MV-4-11 (cell line): ENCODE results near the gene CYP4F3.
"Not testable (repeated sequence)": the region's sequence is repeated elsewhere in the genome, so short reads cannot be mapped to it uniquely, and the experiment has no call there.

Experiments
- DNase-seq: peaks from one replicate; lab custom pipeline; 2025; lab: John Stamatoyannopoulos, UW

CYP4F3 gene

GRCh38 chr19:15631817-15632216 lies 8.9 kb upstream of the CYP4F3 start:
- peak; percentile 38 for DNase-seq

DNA sequence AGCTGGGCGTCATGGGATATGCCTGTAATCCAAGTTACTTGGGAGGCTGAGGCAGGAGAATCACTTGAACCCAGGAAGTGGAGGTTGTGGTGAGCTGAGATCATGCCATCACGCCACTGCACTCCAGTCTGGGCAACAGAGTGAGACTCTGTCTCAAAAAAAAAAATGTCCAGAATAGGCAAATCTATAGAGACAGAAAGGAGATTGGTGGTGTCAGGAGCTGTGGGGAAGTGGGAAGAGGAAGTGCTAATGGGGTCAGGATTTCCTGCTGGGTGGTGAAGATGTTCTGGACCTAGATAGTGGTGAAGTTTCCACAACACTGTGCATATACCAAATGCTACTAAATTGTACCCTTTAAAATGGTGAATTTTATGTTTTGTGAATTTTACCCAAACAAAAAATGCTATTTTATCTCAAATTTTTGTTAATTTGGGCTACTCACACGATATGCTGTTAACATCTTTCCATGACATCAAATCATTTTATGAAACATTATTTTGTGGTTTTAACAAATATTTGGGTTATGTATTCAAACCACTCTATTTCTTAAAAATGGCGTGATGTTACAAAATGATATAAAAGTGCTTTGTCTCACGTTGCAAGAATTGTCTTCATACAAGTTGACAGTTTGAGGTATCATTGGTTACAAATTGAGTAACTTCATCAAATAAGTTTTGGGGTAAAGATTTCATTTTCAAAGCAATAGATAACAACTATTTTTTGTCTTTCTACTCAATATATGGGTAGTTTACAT lies 7.4 kb upstream of the CYP4F3 start:
- DNase-seq = peak; percentile 90

DNA sequence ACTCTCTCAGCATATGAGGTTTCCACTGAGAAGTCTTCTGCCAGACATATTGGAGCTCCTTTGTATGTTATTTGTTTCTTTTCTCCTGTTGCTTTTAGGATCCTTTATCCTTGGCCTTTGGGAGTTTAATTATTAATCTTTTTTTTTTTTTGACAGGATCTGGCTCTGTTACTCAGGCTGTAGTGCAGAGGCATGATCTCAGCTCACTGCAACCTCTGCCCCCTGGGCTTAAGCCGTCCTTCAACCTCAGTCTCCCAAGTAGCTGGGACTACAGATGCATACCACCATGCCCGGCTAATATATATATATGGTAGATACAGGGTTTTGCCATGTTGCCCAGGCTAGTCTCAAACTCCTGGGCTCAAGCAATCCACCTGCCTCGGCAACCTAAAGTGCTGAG lies 6.6 kb upstream of the CYP4F3 start:
- DNase-seq = no peak

DNA sequence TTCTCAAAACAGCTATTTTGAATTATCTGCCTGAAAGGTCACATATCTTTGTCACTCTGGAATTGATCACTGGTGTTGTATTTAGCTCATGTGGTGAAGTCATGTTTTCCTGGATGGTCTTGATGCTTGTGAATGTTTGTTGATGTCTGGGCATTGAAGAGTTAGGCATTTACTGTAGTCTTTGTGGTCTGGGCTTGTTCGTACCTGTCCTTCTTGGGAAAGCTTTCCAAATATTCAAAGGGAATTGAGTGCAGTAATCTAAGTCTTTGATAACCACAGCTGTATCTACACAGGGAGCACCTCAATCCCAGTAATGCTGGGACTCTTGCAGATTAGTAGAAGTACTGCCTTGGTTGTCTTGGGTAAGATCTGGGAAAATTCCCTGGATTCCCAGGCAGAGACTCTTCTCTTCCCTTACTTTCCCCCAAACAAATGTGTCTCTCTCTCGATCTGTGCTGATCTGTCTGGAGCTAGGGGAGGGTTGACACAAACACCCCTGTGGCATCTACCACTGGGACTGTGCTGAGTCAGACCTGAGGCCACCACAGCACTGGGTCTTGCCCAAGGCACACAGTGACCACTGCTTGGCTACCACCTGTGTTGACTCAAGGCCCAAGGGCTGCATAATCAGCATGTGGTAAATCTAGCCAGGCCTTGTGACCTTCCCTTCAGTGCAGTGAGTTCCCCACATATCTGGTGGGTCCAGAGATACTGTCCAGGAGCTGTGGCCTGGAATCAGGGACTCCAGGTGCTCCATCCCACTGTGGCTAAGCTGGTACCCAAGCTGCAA lies 5.5 kb upstream of the CYP4F3 start:
- DNase-seq = no peak

GRCh38 chr19:15636026-15636425 lies 4.7 kb upstream of the CYP4F3 start:
- no peak for DNase-seq

DNA sequence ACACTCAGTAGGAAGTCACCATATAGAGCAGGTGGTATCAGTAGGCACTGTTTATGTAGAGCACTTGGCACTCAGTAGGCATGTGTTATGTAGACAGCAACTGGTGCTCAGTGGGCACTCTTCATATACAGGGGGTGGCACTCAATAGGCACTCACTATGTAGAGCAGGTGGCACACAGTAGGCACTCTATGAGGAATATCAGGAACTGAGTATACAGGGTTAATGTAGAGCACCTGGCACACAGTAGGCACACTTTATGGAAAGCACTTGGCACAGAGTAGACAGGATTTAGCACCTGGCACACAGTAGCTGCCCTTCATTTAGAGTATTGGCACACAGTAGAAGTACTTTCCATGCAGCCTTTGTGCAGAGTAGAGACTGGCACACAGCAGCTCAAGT lies 1.1 kb upstream of the CYP4F3 start:
- no peak for DNase-seq

DNA sequence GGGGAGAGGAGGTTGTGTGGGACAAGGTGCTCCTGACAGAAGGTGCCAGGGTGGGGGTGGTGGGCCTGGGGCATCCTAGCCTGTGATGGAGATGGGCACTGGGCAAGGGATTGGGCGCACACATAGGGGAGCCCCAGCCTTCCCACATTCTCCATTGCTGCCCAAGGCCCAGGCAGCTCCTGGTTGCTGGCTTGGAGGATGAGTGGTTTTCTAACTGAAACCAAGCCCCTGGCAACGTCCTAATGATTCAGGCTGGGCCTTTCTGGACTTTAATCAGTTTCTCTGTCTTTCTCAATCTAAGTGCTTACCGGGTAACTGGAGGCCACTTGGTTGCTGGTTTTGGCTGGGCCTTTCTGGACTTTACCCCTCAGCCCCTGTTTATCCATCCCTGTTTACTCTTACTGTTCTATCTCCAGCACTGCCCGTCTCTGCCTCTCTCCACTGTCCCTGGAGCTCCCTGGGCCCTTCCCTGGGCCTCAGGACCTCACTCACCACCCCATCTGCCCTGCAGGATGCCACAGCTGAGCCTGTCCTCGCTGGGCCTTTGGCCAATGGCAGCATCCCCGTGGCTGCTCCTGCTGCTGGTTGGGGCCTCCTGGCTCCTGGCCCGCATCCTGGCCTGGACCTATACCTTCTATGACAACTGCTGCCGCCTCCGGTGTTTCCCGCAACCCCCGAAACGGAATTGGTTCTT lies 354 bp downstream of the CYP4F3 start:
- DNase-seq = no peak

DNA sequence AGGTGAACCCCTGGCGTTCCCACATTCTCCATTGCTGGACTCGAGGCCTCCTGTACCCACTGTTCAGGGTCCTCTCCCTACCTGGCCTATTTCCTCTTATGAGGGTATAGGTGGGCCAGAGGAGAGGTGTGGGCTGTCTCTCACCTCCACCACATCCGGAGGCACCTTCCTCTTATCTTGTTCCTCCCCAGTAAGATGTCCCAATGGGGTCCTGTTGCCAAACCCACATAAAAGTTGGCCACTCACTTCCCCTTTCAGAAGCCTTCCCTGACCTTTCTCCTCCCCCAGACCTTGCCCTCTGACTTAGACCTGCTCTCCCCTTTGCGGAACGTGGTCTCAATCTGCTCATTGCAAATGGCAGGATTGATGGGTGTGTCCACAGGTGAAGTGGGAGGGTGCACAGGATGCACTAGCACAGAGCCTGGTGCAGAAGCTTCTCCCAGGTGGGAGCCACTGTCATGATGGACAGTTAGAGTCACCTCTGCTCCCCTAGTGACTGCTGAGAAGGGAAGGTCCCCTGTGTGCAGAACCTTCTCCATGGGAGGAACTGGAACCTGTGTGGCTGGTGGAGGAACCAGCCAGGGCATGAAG lies 1.3 kb downstream of the CYP4F3 start:
- peak; percentile 67 for DNase-seq

DNA sequence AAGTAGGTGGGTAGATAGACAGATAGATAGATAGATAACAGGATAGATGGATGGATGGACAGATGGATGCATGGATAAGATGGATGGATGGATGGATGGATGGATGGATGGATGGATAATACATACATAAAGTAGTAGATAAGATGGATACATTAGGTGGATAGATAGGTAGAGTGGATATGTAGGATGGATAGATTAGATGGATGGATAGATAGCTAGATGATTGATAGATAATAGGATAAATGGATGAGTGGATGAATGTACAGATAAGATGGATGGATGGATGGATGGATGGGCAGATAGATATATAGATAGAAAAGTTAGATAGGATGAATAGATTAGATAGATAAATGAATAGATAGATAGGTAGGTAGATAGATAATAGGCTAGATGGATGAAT lies 2.1 kb downstream of the CYP4F3 start:
- no peak for DNase-seq

DNA sequence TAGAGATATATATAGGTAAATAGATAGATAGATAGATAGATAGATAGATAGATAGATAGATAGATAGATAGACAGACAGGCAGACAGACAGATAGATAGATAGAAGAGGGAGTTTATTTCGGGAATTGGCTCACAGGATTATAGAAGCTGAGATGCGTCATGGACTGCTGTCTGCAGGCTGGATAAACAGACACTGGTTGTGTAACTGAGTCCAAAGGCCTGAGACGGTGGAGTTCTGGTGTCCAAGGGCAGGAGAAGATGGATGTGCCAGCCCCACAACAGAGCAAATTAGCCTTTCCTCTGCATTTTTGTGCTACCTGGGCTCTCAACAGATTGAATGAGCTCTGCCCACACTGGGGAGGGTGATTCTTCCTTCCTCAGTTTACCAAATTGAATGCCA lies 2.7 kb downstream of the CYP4F3 start:
- DNase-seq = no peak

GRCh38 chr19:15644066-15644741 lies 3.5 kb downstream of the CYP4F3 start:
- no peak for DNase-seq

GRCh38 chr19:15644816-15645215 lies 4.1 kb downstream of the CYP4F3 start:
- DNase-seq = no peak

DNA sequence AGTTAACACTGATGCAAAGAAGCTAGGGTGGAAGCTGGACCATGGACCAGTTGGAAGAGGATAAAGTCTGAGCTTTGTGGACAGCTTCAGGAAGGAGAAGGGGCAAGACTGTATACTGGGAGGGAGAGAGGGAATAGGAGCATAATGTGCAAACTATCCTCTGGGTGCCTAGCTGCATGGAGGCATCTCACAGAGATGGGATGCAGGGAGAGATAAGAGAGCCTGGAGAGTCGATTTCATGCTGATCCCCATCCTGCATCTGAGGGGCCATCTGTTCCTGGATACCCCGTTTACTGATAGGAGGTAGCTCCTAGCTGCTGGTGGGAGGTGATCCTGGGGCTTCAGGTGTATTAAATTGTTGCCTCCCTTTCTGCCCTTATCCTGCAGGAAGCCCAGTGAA lies 8.8 kb downstream of the CYP4F3 start:
- no peak for DNase-seq

DNA sequence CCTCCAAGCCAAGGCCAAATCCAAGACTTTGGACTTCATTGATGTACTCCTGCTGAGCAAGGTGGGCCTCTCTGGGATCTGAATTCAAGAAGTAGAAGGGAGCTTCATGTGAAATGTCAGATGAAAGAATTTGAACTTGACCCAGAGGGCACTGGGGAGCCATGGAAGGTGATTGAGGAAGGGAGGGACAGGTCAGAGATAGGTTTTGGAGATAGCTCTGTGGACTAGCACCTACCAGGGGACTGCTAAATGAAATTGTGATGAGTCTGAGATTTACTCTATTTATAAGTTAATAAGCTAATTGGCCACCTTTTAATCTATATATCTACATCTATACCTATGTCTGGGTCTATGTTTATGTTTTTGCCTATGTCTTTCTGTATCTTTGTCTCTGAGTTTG lies 9.4 kb downstream of the CYP4F3 start:
- DNase-seq = not testable (repeated sequence)

DNA sequence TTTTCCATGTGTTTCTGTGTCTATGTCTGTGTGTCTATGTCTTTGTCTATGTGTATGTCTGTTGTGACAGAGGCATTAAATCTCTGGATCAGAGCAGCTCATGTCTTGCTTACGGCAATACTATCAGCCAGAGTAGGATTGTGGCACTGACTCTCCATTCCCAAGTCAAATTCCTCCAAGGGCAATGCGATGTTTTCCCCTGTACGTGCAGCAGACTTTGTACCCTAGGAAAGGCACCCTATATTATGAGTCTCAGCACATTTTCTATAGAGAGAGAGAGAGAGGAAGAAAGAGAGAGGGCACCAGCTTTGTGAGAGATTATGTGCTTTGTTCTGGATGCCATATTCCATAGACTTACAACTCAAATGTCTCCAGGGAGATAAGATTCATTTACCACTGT lies 11.1 kb downstream of the CYP4F3 start:
- DNase-seq = no peak

- DNase-seq = no peak
Observed at GRCh38 chr19:15652559-15653278, 12.0 kb downstream of the CYP4F3 start.

- no peak for DNase-seq
Observed at GRCh38 chr19:15656467-15656866, 15.8 kb downstream of the CYP4F3 start.

- DNase-seq = no peak
Observed at GRCh38 chr19:15663247-15663646, 22.6 kb downstream of the CYP4F3 start.

GRCh38 chr19:15666186-15666585 lies 25.5 kb downstream of the CYP4F3 start:
- no peak for DNase-seq

DNA sequence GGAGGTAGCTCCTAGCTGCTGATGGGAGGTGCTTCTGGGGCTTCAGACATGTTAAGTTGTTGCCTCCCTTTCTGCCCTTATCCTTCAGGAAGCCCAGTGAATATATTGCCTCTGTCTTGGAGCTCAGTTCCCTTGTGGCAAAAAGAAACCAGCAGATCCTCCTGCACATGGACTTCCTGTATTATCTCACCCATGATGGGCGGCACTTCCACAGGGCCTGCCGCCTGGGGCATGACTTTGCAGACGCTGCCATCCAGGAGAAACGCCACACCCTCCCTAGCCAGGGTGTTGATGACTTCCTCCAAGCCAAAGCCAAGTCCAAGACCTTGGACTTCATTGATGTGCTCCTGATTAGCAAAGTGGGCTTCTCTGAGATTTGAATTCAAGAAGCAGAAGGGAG lies 26.2 kb downstream of the CYP4F3 start:
- peak; percentile 47 for DNase-seq

DNA sequence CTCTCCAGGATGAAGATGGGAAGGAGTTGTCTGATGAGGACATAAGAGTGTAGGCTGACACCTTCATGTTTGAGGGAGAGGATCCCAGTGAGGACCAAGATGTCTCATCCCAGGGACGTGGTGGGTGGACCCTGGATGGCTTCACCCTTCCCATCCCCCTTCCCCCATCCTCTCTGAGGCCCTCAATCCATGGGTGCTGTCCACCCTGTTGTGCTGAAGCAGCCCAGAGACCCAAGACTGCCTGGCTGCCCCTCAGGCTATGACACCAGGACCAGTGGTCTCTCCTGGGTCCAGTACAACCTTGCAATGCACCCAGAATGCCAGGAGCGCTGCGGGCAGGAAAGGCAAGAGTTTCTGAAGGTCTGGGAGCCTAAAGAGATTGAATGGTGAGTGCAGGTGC lies 28.7 kb downstream of the CYP4F3 start:
- DNase-seq = no peak
